GM12891 (cell line): Measurements from ENCODE around the gene CMTM6.
"Not testable (repeated sequence)": the region's sequence is repeated elsewhere in the genome, so short reads cannot be mapped to it uniquely, and the experiment has no call there.

ENCODE experiments used
- DNase-seq: peaks from one replicate; pipeline ENCODE4 v3.0.0; 2011; ENCODE audit warnings: low spot score; ENCODE audit not compliant: insufficient read length
- FAIRE-seq: peaks from 2 replicates; lab custom pipeline; 2011; peaks lifted over from hg19 to GRCh38; lab: Jason Lieb, UNC
- PAX5 ChIP-seq: IDR thresholded peaks from 2 replicates; pipeline ENCODE4 v1.6.1; 2011; ENCODE audit warnings: low read length, moderate library complexity, mild to moderate bottlenecking; ENCODE audit not compliant: insufficient read depth, severe bottlenecking
- POLR2A ChIP-seq: IDR thresholded peaks from 2 replicates; pipeline ENCODE4 v1.6.1; 2011; ENCODE audit warnings: low read depth, low read length, control low read depth
- POLR2AphosphoS5 ChIP-seq: IDR thresholded peaks from 2 replicates; pipeline ENCODE4 v1.6.1; 2011; ENCODE audit warnings: low read depth, low read length, control low read depth
- POU2F2 ChIP-seq: IDR thresholded peaks from 2 replicates; pipeline ENCODE4 v1.6.1; 2011; ENCODE audit warnings: low read depth, mild to moderate bottlenecking, control low read depth, low read length, moderate library complexity
- SPI1 ChIP-seq: IDR thresholded peaks from 2 replicates; pipeline ENCODE4 v1.6.1; 2011; ENCODE audit warnings: low read depth, low read length, control low read depth
- TAF1 ChIP-seq: IDR thresholded peaks from 2 replicates; pipeline ENCODE4 v1.6.1; 2011; ENCODE audit warnings: low read depth, low read length, control low read depth

Gene CMTM6

GRCh38 chr3:32488474-32489008, 14.1 kb downstream of the CMTM6 start:
- DNase-seq (no peak), FAIRE-seq (no peak)
- TF ChIP-seq PAX5, result no peak

DNA sequence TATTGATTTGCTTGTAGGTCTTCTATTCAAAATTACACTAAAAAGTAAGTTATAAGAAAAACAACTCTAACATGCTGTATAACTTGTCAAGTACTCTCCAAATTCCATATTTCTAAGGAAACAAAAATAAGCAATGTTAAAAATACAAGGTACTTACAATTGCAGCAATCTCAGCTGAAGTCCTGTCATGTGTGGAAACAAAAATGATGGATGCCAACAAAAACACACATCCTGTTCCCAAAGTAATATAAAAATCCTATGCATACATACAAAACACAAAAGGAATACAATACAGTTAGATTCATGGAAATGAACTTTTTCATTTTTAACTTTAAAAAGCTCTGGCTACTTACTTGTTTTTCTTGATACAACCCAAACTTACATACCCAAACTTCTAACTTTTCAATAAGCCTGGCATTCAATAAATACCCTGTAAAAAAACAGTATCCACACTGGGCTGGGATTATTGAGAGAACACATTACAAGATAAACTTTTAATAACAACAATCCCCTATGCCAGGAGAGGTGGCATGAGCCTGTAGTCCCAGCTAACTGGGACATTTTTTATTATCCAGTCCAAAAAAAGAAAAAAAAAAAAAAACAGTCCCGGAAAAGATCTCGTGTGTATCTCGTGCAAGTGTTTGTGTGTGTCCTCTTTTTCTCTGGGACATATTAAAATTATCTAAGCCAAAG, 14.7 kb downstream of the CMTM6 start:
- TF ChIP-seq POU2F2 (no peak), SPI1 (no peak), POLR2AphosphoS5 (no peak)
- DNase-seq (no peak), FAIRE-seq (no peak)

GRCh38 chr3:32484436-32484835, 18.2 kb downstream of the CMTM6 start:
- TF ChIP-seq TAF1, result no peak
- TF ChIP-seq PAX5, result no peak
- TF ChIP-seq POU2F2, result no peak
- TF ChIP-seq SPI1, result peak; percentile 69
- FAIRE-seq, result no peak
- no peak for DNase-seq

- FAIRE-seq (no peak), DNase-seq (no peak)
- TF ChIP-seq PAX5, result no peak
- no peak for TF ChIP-seq POU2F2
- no peak for TF ChIP-seq POLR2AphosphoS5
- TF ChIP-seq SPI1, result no peak
- TF ChIP-seq TAF1, result no peak
- no peak for TF ChIP-seq POLR2A
Observed at GRCh38 chr3:32483772-32484171, 18.9 kb downstream of the CMTM6 start.

GRCh38 chr3:32482693-32483092, 20.0 kb downstream of the CMTM6 start:
- TF ChIP-seq POLR2AphosphoS5, result no peak
- TF ChIP-seq PAX5, result no peak
- TF ChIP-seq POU2F2, result no peak
- TF ChIP-seq POLR2A, result no peak
- TF ChIP-seq SPI1, result no peak
- TF ChIP-seq TAF1, result no peak
- no peak for FAIRE-seq
- no peak for DNase-seq

GRCh38 chr3:32481791-32482631, 20.6 kb downstream of the CMTM6 start:
- FAIRE-seq (peak; percentile 16), DNase-seq (no peak)

DNA sequence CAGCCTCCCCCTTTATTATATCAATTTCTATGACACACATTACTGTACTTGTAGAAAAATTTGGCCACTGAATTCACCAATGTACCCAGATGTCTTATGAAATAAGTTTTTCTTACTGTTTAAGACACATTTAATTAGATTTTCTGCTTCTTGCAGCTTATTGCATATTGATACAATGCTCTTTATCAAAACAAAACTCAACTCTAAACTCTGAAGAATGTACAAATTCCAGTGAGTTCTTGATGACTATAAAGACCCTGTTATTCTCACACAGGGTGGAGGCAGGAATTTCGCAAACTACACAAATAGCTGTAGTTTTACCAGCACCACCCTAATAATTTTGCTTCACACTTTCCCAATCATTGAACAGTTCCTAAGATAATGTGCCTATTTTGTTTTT, 22.0 kb downstream of the CMTM6 start:
- TF ChIP-seq POU2F2 (no peak), POLR2AphosphoS5 (no peak), SPI1 (no peak), TAF1 (no peak), POLR2A (no peak), PAX5 (no peak)
- no peak for DNase-seq
- no peak for FAIRE-seq

More at GRCh38 chr3:32481791-32482631, 20.6 kb downstream of the CMTM6 start:
- no peak for TF ChIP-seq POU2F2
- TF ChIP-seq TAF1, result no peak
- no peak for TF ChIP-seq SPI1
- no peak for TF ChIP-seq POLR2AphosphoS5

DNA sequence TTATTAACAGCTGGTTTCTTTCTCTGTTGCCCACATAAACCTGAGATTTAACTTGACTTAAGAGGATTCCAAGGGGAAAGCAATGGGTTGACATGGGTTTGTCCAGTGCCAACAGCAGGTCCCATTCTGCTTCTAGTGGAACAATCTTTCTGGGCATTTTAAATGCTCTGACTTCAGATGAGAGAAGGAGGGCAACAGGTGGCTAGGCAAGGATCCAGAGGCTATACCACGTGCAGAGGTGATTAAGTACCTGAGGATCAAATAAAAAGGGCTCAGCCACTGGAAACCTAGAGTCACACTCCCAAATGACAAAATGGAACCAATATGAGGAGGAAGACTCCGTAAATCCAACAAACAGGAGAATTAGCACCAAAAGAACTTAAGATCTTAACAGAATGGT, 28.5 kb downstream of the CMTM6 start:
- no peak for TF ChIP-seq POLR2A
- TF ChIP-seq TAF1, result no peak
- TF ChIP-seq SPI1, result no peak
- no peak for TF ChIP-seq POU2F2
- no peak for TF ChIP-seq PAX5
- TF ChIP-seq POLR2AphosphoS5, result no peak
- no peak for FAIRE-seq
- DNase-seq, result no peak

- not testable (repeated sequence) for DNase-seq, FAIRE-seq
Observed at GRCh38 chr3:32472151-32472550, 30.5 kb downstream of the CMTM6 start.

GRCh38 chr3:32471246-32471645, 31.4 kb downstream of the CMTM6 start:
- FAIRE-seq, result no peak
- no peak for DNase-seq
- TF ChIP-seq SPI1 (no peak), POU2F2 (no peak), POLR2AphosphoS5 (no peak), POLR2A (no peak), TAF1 (no peak), PAX5 (no peak)
